Measurements from ENCODE around the gene FAAP20.
"Not testable (repeated sequence)": the region's sequence is repeated elsewhere in the genome, so short reads cannot be mapped to it uniquely, and the experiment has no call there.

The FAAP20 gene

DNA sequence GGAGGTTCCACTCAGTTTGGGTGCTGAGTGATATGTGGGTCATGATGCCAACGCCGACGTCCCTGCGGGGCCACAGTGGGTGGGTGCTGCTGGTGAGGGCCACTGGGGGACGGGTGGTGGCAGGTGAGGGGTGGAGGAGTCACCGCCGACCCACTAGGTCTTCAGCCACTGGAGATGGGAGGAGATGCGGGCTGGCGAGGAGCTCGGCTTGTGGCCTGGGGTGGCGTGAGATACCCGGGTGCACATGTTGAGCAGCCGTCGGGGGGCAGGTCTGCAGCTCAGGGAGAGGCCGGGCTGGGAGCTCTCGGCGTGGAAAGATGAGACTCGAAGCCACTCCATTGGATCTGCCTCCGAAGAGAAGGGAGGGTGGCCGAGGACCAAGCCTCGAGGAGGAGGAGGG lies 40.5 kb downstream of the FAAP20 start:
- no peak for DNase-seq

DNA sequence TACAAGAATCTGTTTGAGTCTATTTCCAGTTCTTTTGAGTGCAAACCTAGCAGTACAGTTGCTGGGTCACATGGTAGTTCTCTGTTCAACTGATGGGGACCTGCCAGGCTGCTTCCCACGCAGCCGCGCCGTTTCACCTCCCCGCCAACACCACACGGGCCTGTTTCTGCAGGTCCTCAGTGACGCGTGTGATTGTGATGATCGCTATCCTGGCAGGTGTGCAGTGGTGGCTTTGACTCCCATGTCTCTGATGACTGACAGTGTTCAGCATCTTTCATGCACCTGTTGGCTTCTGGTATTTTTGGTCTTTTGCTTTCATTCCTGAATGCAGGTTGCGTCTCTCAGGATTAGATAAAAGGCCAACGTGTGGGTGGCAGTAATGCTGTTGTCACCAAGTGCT lies 41.6 kb downstream of the FAAP20 start:
- DNase-seq, result no peak

DNA sequence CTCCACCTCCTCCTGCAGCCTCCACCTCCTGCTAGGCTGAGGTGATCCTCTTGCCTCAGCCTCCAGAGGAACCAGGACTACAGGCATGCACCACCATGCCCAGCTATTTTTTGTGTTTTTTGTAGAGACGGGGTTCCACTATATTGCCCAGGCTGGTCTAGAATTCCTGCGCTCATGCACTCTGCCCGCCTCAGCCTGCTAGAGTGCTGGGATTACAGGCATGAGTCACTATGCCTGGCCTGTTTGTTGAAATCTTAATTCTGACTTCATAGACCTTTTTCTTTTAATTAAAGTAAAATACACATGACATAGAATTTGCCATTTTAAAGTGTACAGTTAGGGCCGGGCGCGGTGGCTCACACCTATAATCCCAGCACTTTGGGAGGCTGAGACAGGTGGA lies 42.7 kb downstream of the FAAP20 start:
- no peak for DNase-seq

DNA sequence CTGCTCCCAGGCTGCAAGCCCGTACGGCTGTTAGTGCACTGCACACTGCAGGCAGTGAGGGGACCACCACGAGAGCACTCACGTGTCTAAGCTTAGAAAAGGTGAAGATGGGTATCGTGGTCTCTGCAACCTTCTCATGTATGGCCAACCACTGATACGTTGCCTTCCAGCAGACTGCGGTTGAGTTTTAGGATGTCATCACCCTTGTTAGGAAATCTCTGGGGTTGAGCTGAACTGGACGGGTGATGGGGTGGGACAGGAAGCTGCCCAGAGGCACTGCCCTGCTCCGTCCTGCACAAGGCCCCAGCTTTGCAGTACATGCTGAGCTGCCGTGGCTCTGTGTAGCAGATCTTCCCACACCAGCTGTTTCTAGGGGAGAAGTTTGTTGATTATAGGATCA lies 43.3 kb downstream of the FAAP20 start:
- DNase-seq, result no peak

DNA sequence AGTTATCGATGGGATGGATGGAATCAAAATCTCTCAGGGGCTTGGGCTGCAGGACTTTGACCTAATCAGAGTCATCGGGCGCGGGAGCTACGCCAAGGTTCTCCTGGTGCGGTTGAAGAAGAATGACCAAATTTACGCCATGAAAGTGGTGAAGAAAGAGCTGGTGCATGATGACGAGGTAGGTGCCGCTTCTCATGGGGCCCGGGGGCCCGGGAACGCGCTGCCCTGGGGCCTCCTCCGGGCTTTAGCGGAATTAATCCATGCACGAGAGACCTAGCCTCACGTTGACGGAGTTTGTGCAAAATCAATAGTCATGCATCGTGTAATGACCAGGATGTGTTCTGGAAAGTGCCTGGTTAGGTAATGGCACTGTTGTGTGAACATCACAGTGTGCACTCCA lies 43.8 kb downstream of the FAAP20 start:
- DNase-seq, result no peak

DNA sequence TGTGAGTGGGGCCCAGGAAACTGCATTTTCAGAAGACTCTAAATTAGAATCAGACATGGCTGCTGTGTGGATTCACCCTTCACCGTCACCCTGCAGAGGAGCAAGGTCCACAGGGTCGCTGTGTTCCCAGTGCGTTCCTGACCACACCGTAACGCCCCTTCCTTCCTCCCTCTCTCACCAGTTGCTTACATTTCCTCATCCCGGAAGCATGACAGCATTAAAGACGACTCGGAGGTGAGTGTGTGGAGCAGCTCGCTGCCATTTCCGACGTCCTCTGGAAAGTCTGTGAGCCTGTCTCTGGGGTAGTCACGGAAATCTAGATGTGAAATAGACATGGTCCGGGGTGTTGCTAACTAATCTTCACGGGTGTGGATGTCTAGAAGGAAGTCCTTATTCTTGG lies 45.9 kb downstream of the FAAP20 start:
- DNase-seq, result peak; percentile 51

DNA sequence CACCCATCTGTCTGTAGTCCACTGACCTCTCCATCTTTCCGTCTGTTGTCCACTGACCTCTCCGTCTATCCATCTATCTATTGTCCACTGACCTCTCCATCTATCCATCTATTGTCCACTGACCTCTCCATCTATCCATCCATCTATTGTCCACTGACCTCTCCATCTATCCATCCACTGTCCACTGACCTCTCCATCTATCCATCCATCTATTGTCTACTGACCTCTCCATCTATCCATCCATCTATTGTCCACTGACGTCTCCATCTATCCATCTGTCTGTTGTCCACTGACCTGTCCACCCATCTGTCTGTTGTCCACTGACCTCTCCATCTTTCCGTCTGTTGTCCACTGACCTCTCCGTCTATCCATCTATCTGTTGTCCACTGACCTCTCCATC lies 46.7 kb downstream of the FAAP20 start:
- not testable (repeated sequence) for DNase-seq

DNA sequence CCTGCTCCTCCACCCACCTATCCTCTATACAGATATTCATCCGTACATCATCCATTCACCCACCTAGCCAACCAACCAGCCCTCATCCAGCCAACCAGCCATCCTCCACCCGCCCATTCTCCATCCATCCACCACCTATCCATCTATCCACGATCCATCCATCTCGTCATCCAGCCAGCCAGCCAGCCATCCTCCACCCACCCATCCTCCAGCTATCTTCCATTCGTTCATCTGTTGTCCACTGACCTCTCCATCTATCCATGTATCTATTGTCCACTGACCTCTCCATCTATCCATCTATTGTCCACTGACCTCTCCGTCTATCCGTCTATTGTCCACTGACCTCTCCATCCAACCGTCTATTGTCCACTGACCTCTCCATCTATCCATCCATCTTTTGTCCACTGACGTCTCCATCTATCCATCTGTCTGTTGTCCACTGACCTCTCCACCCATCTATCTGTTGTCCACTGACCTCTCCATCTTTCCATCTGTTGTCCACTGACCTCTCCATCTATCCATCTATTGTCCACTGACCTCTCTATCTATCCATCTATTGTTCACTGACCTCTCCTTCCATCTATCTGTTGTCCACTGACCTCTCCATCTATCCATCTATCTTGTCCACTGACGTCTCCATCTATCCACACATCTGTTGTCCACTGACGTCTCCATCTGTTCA lies 47.6 kb downstream of the FAAP20 start:
- DNase-seq, result no peak

DNA sequence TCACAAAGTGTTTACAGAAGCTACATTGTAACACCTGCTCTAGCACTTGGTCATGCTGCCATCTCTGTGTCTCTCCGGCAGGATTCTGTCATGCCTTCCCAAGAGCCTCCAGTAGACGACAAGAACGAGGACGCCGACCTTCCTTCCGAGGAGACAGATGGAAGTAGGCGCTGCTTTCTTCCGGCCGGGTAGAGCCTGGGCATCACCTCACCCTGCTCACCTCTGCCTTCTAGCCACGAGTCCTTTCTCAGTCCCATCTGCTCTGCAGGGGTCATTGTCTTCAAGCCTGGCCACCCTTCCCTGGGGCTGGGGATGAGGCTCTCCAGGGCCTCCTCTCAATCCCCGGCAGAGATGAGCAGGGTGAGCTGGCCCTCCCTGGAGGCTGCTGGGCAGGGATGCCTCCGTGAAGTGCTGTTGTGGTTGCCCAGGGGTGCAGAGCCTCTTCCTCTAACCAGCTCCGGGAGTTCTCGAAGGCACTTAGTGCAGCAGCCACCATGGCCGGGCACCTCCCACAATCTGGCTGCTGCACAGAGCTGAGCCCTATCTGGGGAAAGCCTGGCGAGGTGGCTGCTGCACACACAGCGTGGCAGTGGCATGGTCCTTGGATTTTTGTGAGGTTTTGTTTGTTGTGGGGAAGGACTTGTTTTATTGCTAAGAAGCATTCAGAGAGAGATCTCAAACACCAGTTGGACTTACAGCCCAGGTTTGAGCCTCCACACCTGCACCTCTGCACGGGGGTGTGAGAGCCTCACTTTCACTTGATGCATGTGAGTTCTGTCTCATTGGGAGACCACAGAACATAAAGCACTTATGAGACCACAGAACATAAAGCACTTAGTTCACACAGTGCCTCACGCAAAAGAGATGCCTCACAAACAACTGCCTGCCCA lies 48.4 kb downstream of the FAAP20 start:
- DNase-seq, result no peak

DNA sequence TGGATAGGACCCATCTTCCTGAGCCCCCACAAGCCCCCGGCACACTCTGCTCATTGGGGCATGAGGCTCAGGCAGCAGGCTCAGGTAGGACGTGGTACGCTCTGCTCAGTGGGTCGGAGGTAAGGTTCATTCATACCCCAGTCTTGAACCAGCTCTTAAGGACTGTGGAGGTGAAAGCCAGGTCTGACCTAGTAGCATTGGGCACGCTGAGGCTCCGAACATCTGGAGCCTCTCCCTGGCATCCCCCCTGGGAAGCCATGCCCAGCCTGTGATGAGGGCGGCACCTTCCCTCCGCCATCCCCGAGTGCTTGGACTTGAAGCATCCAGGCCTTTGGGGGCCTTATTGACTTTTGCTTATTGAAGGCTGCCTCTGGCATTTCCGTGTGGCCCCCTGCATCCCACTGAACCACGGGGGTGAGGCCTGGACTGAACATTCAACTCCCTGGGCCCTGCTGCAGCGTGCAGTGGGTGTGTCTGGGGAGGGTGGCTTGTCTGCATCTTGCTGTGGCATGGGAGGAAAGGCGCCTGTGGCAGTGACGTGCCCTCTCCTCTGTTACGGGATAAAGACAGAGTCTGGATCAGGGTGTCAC lies 50.0 kb downstream of the FAAP20 start:
- DNase-seq, result no peak

DNA sequence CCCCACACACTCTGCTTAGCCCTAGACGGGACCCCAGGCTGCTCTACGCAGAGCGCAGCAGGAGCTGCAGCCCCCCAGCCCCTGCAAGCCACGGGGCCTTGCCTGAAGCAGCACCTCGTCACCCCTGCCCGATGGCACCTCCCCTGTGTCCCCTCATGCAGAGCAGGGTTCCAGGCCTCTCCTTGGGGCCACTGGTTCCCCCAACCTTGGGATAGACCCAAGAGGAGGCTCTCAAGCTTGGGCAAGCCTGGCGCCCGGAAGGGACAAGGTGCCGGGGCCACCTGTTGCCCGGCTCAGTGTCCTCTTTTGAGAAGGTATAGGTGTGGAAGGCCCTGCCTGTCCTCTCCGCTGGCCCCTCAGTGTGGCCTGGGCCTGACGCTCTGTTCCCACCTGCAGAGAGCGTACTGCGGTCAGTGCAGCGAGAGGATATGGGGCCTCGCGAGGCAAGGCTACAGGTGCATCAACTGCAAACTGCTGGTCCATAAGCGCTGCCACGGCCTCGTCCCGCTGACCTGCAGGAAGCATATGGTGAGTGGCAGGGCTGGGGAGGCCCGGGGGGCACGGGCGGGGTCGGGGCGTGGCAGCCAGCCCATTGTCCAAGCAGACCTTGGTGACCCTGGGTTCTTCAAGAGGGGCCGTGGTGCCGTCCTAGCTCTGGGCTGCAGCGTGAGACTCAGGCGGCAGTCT lies 50.6 kb downstream of the FAAP20 start:
- no peak for DNase-seq

DNA sequence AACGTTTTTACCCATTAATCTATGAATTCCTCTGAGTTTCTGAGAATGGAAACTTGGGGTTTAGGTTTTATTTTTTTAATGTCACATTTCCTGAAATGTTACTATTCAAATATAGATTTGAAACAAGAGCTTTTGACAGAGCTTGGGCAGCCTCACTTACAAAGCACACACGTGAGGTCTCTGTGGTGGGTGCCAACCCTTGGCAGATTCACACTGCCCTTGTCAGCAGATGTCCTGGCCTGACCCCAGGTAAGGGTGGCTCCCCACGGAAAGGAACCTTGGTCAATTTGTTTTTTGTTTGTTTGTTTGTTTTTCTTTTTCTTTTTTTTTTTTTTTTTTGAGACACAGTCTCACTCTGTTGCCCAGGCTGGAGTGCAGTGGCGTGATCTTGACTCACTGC lies 53.5 kb downstream of the FAAP20 start:
- no peak for DNase-seq
